ENCODE measurements around the gene RHOU. TPM values are rescaled to one million over a fixed set of nuclear protein-coding genes. Genes with fewer than 3 reads are reported as not detected.

RHOU gene
- total RNA-seq, 1 donor from 2014 or later = 80.4 TPM

GRCh38 chr1:228737601-228738041, 2.3 kb downstream of the RHOU start:
- DNase-seq (ENCODE audit: low spot score) = no peak

DNA sequence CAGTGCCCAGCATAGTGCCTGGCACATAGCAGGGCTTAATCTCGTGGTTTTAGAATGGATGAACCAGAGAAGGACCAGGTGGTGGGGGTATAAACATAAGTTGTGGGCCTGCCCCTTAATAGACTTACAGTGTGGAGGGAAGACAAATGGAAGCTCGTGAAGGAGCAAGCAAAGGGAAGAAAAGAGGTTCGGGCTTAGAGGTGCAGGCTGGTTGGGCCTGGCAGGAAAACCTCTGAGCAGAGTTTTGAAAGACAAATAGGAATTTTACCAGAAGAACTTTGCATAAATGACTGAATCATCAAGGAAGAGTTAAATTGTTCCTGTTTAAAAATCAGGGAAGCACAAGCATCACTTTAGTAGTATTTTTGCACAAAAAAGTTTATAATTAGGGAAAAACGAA, 4.5 kb downstream of the RHOU start:
- no peak for DNase-seq (ENCODE audit: low spot score)

- no peak for DNase-seq (ENCODE audit: low spot score)
Measured at GRCh38 chr1:228740543-228741317, 5.5 kb downstream of the RHOU start.

- DNase-seq (ENCODE audit: low spot score) = no peak
Measured at GRCh38 chr1:228742281-228742860, 7.1 kb downstream of the RHOU start.

DNA sequence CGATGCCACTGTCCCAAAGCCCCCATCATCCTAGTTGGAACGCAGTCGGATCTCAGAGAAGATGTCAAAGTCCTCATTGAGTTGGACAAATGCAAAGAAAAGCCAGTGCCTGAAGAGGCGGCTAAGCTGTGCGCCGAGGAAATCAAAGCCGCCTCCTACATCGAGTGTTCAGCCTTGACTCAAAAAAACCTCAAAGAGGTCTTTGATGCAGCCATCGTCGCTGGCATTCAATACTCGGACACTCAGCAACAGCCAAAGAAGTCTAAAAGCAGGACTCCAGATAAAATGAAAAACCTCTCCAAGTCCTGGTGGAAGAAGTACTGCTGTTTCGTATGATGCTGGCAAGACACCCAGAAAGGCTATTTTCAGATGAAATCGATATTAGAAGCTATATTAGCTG, 8.1 kb downstream of the RHOU start:
- DNase-seq (ENCODE audit: low spot score) = no peak

DNA sequence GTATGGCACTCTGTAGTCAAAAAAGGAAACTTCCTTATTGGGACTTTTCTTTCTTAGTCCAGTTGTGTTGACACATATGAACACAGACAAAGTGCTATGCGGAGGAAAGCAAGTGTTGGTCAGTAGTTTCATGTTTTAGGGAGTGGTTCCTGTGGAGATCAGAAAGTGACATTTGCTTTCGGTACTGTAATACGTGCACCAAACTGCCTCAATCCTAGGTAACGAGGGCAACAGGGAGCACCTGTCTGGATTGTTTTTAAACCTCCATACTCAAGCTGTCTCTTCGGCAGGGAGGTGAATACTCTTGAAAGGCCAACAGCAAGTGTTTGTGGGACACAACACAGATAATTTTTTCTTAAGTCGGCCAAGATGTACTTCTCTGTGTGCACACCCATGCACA, 9.1 kb downstream of the RHOU start:
- no peak for DNase-seq (ENCODE audit: low spot score)

DNA sequence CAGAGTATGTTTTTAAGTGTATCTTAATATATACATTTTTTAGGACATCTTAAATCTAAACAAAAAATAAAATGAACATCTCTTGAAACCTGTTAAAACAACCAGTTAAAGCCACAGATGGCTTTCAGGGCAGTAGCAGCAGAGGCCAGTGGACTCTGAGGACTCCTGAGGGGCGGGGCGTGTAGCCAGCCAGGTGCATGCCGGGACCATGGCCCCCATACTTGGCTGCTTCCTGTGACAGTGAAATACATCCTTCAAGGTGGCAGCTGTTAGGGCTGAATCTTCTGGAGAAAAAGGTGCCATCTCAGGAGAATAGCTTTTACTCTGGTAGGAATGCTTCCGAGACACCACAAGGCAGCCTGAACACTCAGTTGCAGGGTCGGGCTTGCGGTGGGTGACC, 9.6 kb downstream of the RHOU start:
- DNase-seq (ENCODE audit: low spot score) = no peak

DNA sequence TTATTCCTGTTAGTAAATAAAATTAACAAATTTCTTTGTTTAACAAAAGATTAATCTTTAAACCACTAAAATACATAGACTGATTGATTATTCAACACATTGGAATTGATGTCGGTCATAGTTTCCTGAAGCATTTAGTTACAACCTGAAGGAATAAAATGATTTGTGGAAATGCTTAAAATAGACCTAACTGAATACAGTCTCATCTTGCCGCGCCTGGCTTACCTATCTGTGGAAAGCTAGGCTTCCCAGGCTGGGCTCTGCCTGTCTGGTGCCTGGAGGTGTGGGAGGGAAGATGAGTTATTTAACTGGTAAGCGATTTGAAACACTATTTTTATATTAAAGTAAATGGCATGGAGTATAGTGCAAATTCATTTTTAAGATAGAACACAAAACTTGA, 10.2 kb downstream of the RHOU start:
- DNase-seq (ENCODE audit: low spot score) = no peak

DNA sequence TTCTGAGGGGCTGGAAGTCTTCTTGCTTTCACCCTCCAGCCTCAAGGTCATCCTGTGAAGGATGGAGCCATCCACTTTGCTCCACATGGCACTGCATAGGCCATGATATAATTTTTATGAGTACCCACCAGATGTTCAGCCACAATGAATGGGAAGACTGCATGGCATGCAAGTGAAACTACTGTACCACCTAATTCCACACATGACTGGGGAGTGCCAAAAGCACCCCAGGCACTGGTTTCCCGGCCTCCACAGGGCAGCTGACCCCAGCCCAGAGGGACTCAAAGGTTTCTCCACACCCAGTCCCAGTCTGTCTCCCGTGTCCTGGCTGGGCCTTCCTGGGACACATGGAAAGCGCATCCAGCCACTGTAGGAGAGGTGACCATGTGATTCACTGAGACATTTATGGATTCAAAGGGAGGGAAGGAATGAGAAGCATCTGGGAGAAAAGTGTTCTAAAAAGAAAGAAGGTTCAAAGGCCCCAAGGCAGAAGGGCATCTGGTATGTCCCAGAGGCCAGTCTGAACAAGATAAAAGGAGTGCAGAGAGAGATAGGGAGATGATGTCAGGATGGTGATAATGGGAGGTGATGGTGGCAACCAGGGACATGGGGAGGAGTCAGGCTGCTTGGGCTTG, 12.1 kb downstream of the RHOU start:
- DNase-seq (ENCODE audit: low spot score) = no peak

DNA sequence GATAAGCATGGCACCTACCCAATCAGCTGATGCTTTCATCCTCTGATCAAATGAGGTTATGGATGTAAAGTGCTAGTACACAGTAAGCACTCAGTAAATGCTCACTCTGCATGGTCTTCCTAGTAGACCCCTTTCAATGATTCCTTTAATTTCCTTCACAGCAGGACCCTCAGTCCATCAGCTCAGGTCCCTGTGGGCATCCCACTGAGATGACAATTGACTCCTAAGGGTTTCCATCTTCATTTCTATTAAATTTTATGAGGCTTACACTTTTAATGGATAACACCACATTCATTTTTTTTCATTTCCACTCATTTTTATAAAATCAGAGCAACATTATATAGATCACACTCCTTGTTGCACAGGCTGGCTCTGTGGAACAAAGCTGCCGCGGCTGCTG, 12.8 kb downstream of the RHOU start:
- DNase-seq (ENCODE audit: low spot score) = no peak

DNA sequence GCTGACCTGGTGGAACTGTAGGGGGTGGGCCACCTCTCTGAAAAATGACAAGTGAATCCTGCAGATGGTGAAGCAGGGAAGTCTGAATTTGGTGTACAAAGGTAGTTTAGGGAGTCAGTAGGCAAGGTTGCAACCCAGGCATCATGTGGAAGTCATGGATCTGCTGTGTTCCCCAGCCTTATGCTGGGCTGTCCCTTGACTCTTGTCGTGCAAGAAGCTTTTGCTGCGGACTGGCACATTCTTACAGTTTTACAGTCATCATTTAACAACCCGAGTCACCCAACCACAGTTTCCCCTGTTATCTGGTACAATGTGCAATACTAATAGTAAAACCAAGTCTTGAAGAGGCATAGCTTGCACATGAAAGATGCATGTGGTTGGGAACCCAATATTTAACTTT, 13.2 kb downstream of the RHOU start:
- DNase-seq (ENCODE audit: low spot score) = no peak

DNA sequence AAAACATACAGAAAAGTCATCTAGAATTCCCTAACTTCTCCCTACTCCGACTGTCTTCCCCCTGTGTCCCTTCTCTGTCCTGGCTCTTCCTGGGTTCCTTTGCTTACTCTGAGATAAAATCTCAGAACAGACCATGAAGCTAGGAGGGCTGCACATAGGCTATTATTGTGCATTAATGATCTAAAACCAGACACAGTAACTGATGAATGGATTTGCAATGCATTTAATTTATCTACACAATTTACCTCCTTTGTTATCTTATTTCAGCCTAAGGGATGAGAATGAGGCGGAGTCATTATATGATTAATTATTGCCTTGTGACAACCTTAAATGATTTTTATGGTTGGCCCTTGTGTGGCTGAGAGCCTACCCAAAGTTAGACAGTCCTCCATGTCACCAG, 14.5 kb downstream of the RHOU start:
- DNase-seq (ENCODE audit: low spot score) = no peak

- DNase-seq (ENCODE audit: low spot score) = no peak
Measured at GRCh38 chr1:228750915-228751314, 15.6 kb downstream of the RHOU start.

- DNase-seq (ENCODE audit: low spot score) = no peak
Measured at GRCh38 chr1:228751360-228752098, 16.2 kb downstream of the RHOU start.

DNA sequence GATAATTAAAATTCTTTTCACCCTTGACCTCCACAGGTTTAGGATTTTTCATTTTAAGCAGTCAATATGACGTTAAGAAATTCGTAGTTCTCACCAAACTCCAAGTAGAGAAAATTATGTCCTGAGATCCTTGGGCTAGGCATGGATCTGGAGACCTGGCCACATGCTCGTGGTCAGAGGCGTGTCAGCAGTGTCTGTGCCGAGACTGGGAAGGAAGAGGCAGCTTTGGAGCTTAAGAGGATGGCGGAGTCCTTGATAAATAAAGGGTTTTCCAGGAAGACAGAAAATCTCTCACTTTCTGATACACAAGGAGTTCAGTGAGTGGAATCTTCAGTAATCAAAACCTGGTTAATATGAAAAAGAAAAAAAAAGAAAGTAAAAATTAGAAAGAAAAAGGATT, 17.0 kb downstream of the RHOU start:
- DNase-seq (ENCODE audit: low spot score) = no peak

DNA sequence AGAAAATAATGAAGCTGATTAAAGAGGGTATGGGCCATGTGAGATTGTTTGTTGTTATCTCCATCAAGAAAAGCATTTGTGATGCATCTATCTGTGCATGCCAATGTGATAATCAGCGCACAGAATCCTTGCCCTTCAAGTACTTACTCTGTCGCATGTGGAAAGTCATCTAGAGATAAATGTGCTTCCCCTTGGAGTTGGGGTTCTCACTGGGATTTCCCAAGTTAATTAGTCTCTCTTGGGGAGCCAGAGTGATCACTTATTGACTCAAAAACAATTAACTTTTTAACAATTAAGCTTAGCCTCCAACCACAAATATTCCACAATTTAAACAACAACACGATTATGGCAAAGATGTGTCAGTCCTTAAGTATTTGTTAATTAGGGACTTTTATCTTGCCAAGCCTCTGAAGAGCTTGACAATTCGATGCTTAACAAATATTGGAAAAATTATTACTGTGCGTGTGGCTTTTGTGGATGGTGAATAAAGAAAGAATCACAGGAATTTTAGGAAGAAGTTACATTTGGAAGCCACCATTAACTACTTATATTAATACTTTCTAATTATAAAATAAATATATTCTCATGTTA, 17.5 kb downstream of the RHOU start:
- DNase-seq (ENCODE audit: low spot score) = no peak

- no peak for DNase-seq (ENCODE audit: low spot score)
Measured at GRCh38 chr1:228753287-228753686, 18.0 kb downstream of the RHOU start.

DNA sequence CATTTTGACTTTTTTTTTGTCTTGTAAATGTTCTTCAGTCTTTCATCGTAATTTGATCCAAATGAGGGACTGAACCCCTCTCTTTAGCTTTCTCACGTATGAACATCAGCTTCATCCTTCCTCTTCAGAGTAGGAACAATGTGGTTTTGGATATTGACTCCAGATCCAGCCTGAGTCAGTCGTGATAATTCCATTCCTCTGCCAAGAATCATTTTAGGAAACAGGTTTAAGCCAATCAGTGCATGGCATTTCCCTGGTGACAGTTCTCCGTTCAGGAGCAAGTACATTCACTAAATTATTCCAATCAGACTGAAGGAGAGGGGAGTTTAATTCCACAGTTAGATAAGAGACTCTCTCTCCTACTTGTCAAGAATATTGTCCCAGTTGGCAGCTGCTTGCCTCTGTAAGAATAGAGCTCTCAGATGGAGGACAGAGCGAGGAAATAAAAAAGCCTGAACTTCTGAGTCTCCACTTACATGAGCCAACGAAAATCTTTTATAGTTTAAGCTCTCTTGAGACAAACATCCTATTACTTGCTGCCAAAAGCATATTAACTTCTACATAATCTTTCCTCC, 18.6 kb downstream of the RHOU start:
- DNase-seq (ENCODE audit: low spot score) = no peak

DNA sequence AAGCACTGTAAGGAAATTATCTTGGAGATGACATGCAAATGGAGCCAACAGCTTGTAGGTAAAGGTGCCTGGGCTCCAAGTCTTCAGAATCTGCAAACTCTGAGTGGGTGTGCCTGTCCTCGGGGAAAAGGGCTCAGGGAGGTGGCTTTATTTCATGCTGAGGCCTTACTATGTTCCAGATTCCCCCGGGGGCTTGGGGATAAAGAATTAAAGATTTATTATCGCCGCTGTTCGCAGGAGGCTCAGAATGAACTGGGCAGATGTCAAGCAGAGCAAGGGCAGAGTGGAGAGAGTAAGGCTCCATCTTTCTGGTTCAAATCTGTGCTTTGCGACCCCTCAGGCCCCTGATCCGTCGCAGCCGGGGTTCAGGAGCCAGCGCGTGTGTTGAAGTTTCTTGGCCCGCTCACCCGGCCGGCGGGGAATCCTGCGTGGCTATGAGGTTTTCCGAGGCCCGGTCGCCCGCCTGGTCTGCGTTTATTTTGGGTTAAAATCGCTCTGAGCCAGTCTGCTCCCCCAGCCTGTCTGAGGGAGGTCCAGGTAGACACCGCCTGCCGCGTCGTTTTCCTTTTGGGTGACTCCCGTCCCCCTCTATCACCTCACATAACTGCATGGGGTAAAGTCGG, 19.5 kb downstream of the RHOU start:
- no peak for DNase-seq (ENCODE audit: low spot score)

GRCh38 chr1:228755800-228756199, 20.5 kb downstream of the RHOU start:
- DNase-seq (ENCODE audit: low spot score) = no peak

DNA sequence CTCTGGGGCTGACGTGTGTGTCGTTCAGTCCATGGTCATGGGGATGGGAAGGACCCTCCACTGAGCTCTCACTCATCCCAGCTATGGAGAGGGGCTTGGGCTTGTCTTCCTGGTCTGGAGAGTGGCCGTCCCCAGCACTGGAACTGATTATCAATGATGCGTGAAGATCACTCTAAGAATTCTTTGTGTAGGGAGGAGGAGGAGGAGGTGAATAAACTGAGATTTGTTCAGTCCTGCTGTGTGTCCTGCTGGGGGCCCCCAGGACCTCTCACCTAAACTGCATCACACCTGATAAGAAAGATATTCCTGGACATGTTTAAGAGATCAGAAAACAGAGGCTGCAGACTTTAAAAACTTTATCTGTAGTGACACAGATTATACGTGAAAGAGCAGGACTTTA, 21.2 kb downstream of the RHOU start:
- DNase-seq (ENCODE audit: low spot score) = no peak

Data from mucosa of gallbladder (tissue), 1 donor.